Thyroid gland (tissue), 4 donors: ENCODE results near the gene ETV3L.

Experiments
- CTCF ChIP-seq, 6 experiments: fragments of 200-600 bp in 3 of 6; fragments of 450-650 bp in 3 of 6; sonication (generic) in 3 of 6; IDR thresholded peaks; one replicate each; pipeline ENCODE4 v1.5.1; 2016 to 2019; ENCODE audit warnings: antibody characterized with exemption in 6 of 6, mild to moderate bottlenecking in 2 of 6, inconsistent platforms in 1 of 6, moderate library complexity in 1 of 6
- POLR2A ChIP-seq, 2 donors: fragments of 450-650 bp; IDR thresholded peaks; one replicate each; pipeline ENCODE4 v1.6.1; 2017; ENCODE audit warnings: antibody characterized with exemption in 2 of 2, mild to moderate bottlenecking in 2 of 2, moderate library complexity in 1 of 2

GRCh38 chr1:157105298-157105987, 5.8 kb upstream of the ETV3L start:
- TF ChIP-seq CTCF (IDR thresholded peaks at IDR 0.05): no peak
- TF ChIP-seq POLR2A (IDR thresholded peaks at IDR 0.05): no peak
